Prostate gland (tissue), 2 donors: Measurements from ENCODE around the gene CD47. TPM values are rescaled to one million over a fixed set of nuclear protein-coding genes. Genes with fewer than 3 reads are reported as not detected.

Experiments
- DNase-seq: peaks from one replicate; pipeline ENCODE4 v3.0.0-alpha.2; 2019; ENCODE audit warnings: low spot score
- H3K27ac ChIP-seq, 2 donors: fragments of 200-600 bp; sonication (generic); 2 replicates each; pipeline ENCODE4 v1.5.1; 2017 to 2019
- H3K27me3 ChIP-seq: fragments of 200-600 bp; sonication (generic); replicated peaks from 2 replicates; pipeline ENCODE4 v1.5.1; 2019; ENCODE audit not compliant: insufficient read depth
- H3K36me3 ChIP-seq, 2 donors: fragments of 200-600 bp; sonication (generic); 1 replicate in 1 of 2; 2 replicates in 1 of 2; pipeline versions ENCODE4 v1.5.1 to v1.8.1; 2017 to 2019
- H3K4me1 ChIP-seq: fragments of 200-600 bp; sonication (generic); replicated peaks from 2 replicates; pipeline ENCODE4 v1.5.1; 2019
- H3K4me3 ChIP-seq, 2 donors: fragments of 200-600 bp; sonication (generic); 2 replicates each; pipeline ENCODE4 v1.5.1; 2017 to 2019
- H3K9me3 ChIP-seq: fragments of 200-600 bp; sonication (generic); 2 replicates; pipeline ENCODE4 v1.5.1; 2017
- POLR2A ChIP-seq: fragments of 450-650 bp; IDR thresholded peaks from one replicate; pipeline ENCODE4 v1.6.1; 2016; ENCODE audit warnings: antibody characterized with exemption, mild to moderate bottlenecking
- POLR2AphosphoS5 ChIP-seq: sonication (generic); formaldehyde crosslinking; IDR thresholded peaks from one replicate; pipeline ENCODE4 v1.6.1; 2017; ENCODE audit warnings: antibody characterized with exemption
- WGBS: methylation state at CpG from one replicate; pipeline ENCODE4 v1.1.5; 2018; 5-methylcytosine and 5-hydroxymethylcytosine counted together
- intact Hi-C: fragments of 100-400 bp; cut with DNase I; formaldehyde crosslinking; loops from one replicate; pipeline ENCODE4 v1.14.2; 2022
- total RNA-seq, 2 donors: library from RNA; depleted of rRNA; stranded (reverse); fragments of >200 nt; gene quantifications; one replicate each; pipeline ENCODE4 v1.1.0, GENCODE V29; 2016
- TF ChIP-seq, protein P1 (sequence below), 4 experiments: fragments of 200-600 bp in 2 of 4; fragments of 450-650 bp in 2 of 4; sonication (generic) in 2 of 4; IDR thresholded peaks; 1 replicate in 3 of 4; 2 replicates in 1 of 4; pipeline ENCODE4 v1.5.1; 2016 to 2019; ENCODE audit warnings: antibody characterized with exemption in 4 of 4, mild to moderate bottlenecking in 2 of 4, moderate library complexity in 2 of 4

CD47 gene
- total RNA-seq, 2 donors from 2014 or later = 90.1 to 197 TPM

- intact Hi-C loops = no loop called here
- no peak for DNase-seq
- no peaks in the 10 kb centered on the region for H3K36me3 ChIP-seq
- H3K27ac ChIP-seq = no peak overlapping the region
- H3K9me3 ChIP-seq = no peaks in the 10 kb centered on the region
- no peak for TF ChIP-seq POLR2A
- TF ChIP-seq, protein P1, sequence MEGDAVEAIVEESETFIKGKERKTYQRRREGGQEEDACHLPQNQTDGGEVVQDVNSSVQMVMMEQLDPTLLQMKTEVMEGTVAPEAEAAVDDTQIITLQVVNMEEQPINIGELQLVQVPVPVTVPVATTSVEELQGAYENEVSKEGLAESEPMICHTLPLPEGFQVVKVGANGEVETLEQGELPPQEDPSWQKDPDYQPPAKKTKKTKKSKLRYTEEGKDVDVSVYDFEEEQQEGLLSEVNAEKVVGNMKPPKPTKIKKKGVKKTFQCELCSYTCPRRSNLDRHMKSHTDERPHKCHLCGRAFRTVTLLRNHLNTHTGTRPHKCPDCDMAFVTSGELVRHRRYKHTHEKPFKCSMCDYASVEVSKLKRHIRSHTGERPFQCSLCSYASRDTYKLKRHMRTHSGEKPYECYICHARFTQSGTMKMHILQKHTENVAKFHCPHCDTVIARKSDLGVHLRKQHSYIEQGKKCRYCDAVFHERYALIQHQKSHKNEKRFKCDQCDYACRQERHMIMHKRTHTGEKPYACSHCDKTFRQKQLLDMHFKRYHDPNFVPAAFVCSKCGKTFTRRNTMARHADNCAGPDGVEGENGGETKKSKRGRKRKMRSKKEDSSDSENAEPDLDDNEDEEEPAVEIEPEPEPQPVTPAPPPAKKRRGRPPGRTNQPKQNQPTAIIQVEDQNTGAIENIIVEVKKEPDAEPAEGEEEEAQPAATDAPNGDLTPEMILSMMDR (IDR thresholded peaks at IDR 0.05) = no peak
- TF ChIP-seq POLR2AphosphoS5 = no peak
- no peak overlapping the region for H3K4me3 ChIP-seq
- H3K27me3 ChIP-seq = no peaks in the 10 kb centered on the region
- no peaks in the 10 kb centered on the region for H3K4me1 ChIP-seq
Observed at GRCh38 chr3:108093021-108093420, 2.2 kb upstream of the CD47 start.

- TF ChIP-seq POLR2A (no peak), POLR2AphosphoS5 (no peak)
- TF ChIP-seq, protein P1 (IDR thresholded peaks at IDR 0.05) = no peak
- intact Hi-C loops = no loop called here
- DNase-seq = no peak
- Histone ChIP-seq H3K4me3 (no peak overlapping the region), H3K36me3 (no peaks in the 10 kb centered on the region), H3K9me3 (no peaks in the 10 kb centered on the region), H3K4me1 (no peaks in the 10 kb centered on the region), H3K27ac (no peak overlapping the region), H3K27me3 (no peaks in the 10 kb centered on the region)
- WGBS = 93% methylated on average over 3 of the region's 3 CpGs
Observed at GRCh38 chr3:108092501-108092900, 1.7 kb upstream of the CD47 start.

DNA sequence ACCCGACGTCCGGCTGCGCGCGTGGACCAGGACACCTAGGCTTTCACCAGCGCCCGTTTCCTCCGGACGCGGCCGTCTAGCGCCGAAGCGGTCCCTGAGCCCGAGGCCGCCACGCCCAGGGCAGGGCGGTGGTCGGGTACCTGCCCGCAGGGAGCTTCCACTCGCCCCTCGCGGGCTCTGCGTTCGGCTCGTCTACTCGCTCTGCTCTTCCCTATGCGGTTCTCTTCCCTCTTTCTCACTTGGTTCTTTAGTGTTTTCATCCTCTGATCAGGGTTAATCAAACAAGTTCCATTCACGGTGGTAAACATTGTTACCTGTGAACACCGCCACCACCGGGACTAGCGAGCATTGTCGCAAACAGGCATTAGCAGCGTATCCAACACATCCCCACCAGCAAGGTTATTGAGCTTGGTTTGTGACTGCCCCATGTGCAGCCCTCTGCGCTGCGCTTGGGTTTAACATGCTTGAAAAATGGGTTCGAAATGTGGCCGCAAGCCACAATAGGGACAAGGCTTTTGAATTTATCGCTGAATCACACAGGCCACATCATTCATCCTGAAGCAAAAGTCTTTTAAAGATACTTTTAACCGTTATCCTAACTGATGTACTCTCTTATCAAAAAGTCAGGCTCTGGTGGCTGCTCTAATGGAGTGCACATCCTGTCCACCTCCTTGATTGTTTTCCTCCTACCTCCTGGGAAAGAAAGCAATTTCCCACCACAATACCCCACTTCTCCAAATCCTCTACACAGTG, 843 bp upstream of the CD47 start:
- intact Hi-C loops = loop anchor here (2.0 kb wide), 1 partner anchor 135 kb away; no protein-coding TSS in a partner anchor
- Histone ChIP-seq H3K4me1 (no peaks in the 10 kb centered on the region), H3K27ac (peak overlapping the region; percentile 91 to 95), H3K4me3 (peak overlapping the region; percentile 97 to 99), H3K27me3 (no peaks in the 10 kb centered on the region), H3K9me3 (no peaks in the 10 kb centered on the region), H3K36me3 (no peaks in the 10 kb centered on the region)
- TF ChIP-seq POLR2AphosphoS5 (no peak), POLR2A (no peak)
- TF ChIP-seq, protein P1 (IDR thresholded peaks at IDR 0.05) = no peak
- 22% methylated on average over 38 of the region's 41 CpGs for WGBS
- no peak for DNase-seq

DNA sequence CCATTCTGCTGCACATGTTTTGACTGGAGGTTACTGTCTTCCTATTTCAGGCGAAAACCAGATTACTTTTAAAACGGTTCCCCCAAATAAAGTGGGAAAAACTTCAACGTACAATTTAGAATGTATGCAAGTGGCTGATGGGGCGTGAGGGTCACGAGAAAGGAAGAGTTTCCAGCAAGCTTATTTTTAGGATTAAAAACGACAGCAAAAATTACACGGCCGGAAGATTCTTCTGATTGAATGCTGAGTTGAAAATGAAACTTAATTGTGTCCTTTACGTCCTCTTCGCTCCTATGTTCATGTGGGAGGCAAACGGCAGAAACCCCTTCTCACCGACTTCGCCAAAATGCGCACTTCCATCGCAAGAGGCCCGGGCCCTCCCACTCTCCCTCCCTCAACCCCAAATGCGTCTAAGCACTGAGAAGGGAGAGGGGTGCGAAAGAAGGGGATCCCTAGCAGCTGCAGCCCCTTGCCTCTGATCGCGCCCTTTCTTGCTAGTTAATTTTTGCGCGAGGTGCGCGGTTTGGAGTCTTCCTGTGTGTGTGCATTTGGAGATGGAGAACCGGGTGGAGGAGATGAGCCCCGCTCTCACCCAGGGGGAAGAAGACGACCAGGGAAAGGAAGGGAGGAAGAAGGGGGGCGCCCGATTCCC, 656 bp downstream of the CD47 start:
- under 1% methylated on average over 29 of the region's 29 CpGs for WGBS
- intact Hi-C loops = loop anchor here (2.0 kb wide), 1 partner anchor 133 kb away; no protein-coding TSS in a partner anchor
- peak; percentile 16 for DNase-seq

More for the DNA sequence above, 656 bp downstream of the CD47 start:
- H3K4me3 ChIP-seq = peak overlapping the region; percentile 97 to 99
- H3K36me3 ChIP-seq = no peaks in the 10 kb centered on the region
- no peaks in the 10 kb centered on the region for H3K27me3 ChIP-seq
- TF ChIP-seq POLR2AphosphoS5 = peak; percentile 33
- TF ChIP-seq, protein P1 (IDR thresholded peaks at IDR 0.05) = no peak
- H3K9me3 ChIP-seq = no peaks in the 10 kb centered on the region
- H3K4me1 ChIP-seq = no peaks in the 10 kb centered on the region
- H3K27ac ChIP-seq = peak overlapping the region; percentile 91 to 95
